Activated naive CD4-positive, alpha-beta T cell treated with anti-CD3 and anti-CD28 coated beads for 36 hours (primary cell): ENCODE data around the gene ZNF407. TPM values are rescaled to one million over a fixed set of nuclear protein-coding genes. Genes with fewer than 3 reads are reported as not detected.
A peak's percentile ranks its signal among the peaks of the same experiment; 100 is the strongest.

Experiments
- CTCF ChIA-PET: fragments of 350-600 bp; sonication (Branson Sonifier 250); formaldehyde crosslinking; loops from one replicate; lab custom pipeline; 2021; ENCODE audit warnings: antibody characterized with exemption; lab: Charles Lee
- DNase-seq: peaks from one replicate; pipeline ENCODE4 v3.0.0-alpha.2; 2020
- H3K27ac Mint-ChIP-seq: one replicate; pipeline ENCODE4 v1.8.0; 2021; ENCODE audit warnings: mild to moderate bottlenecking, mixed read lengths
- H3K27me3 Mint-ChIP-seq: one replicate; pipeline ENCODE4 v1.8.0; 2021; ENCODE audit warnings: low read depth, mixed read lengths
- H3K36me3 Mint-ChIP-seq: one replicate; pipeline ENCODE4 v1.8.0; 2021; ENCODE audit warnings: low read depth, mixed read lengths
- H3K4me1 Mint-ChIP-seq: one replicate; pipeline ENCODE4 v1.8.0; 2021; ENCODE audit warnings: low read depth, mixed read lengths
- H3K4me3 Mint-ChIP-seq: one replicate; pipeline ENCODE4 v1.8.0; 2021; ENCODE audit warnings: mild to moderate bottlenecking, moderate library complexity, mixed read lengths
- H3K9me3 Mint-ChIP-seq: one replicate; pipeline ENCODE4 v1.8.0; 2021; ENCODE audit warnings: mixed read lengths
- intact Hi-C: fragments of 100-400 bp; cut with micrococcal nuclease; formaldehyde crosslinking; loops from one replicate; pipeline ENCODE4 v1.15.1; 2023
- total RNA-seq, 2 experiments: library from RNA; stranded (reverse); gene quantifications; one replicate each; pipeline ENCODE4 v1.2.3, GENCODE V29; 2021

ZNF407 gene
- total RNA-seq, 2 experiments from 2014 or later = 9.8 to 9.9 TPM

GRCh38 chr18:74788657-74789056 lies 191.0 kb downstream of the ZNF407 start:
- intact Hi-C loops = no loop called here
- Mint-ChIP-seq H3K4me3 (no peak overlapping the region), H3K9me3 (no peaks in the 10 kb centered on the region), H3K27me3 (no peaks in the 10 kb centered on the region), H3K27ac (no peak overlapping the region), H3K4me1 (no peaks in the 10 kb centered on the region), H3K36me3 (peaks cover 10% of the 10 kb centered on the region)
- DNase-seq = no peak
- CTCF ChIA-PET = no interaction called here

DNA sequence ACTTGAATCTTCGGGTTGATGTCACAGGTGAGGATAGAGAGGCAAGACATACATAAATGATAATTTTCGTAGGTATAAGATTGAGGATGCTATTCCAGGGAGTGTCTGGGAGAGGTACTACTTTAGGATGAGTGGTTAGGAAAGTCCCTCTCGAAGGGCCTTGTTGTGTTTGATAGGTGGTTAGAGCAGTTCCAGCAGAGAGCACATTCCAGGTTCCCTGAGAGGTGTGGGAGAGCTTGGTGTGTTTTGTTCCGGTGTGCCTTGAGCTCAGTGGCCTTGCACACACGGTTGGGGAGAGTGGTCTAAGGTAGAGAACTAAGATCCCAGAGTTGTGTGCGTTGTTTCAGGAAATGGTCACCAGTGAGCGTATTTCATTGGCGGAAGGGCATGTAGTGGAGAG lies 191.4 kb downstream of the ZNF407 start:
- Mint-ChIP-seq H3K4me3 (no peak overlapping the region), H3K9me3 (no peaks in the 10 kb centered on the region), H3K27me3 (no peaks in the 10 kb centered on the region), H3K36me3 (peaks cover 10% of the 10 kb centered on the region), H3K27ac (no peak overlapping the region), H3K4me1 (no peaks in the 10 kb centered on the region)
- CTCF ChIA-PET = no interaction called here
- intact Hi-C loops = no loop called here
- no peak for DNase-seq

DNA sequence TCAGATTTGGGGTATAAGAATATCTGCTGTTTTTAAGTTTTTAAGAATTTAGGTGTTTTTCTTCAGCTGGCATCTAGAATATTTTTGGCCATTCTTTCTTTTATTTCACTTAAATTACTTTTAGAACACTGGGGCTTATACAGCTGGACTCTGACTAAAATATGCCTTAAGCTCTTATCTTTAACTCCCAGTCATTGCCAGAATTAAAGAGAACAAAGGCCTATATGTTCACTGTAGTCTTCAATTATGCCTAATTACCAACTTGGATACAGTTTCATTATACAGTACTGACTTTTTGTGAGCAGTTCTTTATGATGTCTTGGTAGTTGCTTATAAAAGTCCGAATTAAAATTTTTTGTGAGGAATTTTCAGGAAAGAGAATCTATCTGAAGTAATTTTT lies 192.8 kb downstream of the ZNF407 start:
- no peaks in the 10 kb centered on the region for H3K27me3 Mint-ChIP-seq
- intact Hi-C loops = no loop called here
- H3K9me3 Mint-ChIP-seq = no peaks in the 10 kb centered on the region
- CTCF ChIA-PET = interaction anchor here (0.7 kb wide), 2 partner anchors 11 to 98 kb away, joined by 3 to 4 read pairs; no protein-coding TSS in a partner anchor
- H3K4me3 Mint-ChIP-seq = no peak overlapping the region
- no peak overlapping the region for H3K27ac Mint-ChIP-seq
- H3K36me3 Mint-ChIP-seq = peaks cover 5% of the 10 kb centered on the region
- no peak for DNase-seq
- H3K4me1 Mint-ChIP-seq = no peaks in the 10 kb centered on the region

- Mint-ChIP-seq H3K27ac (no peak overlapping the region), H3K27me3 (no peaks in the 10 kb centered on the region), H3K4me3 (no peak overlapping the region), H3K4me1 (peaks cover 2% of the 10 kb centered on the region), H3K36me3 (peaks cover 2% of the 10 kb centered on the region), H3K9me3 (no peaks in the 10 kb centered on the region)
- DNase-seq = no peak
- intact Hi-C loops = no loop called here
- CTCF ChIA-PET = no interaction called here
These were observed 194.0 kb downstream of the ZNF407 start for GRCh38 chr18:74791501-74792194.

GRCh38 chr18:74793746-74794145 lies 196.1 kb downstream of the ZNF407 start:
- Mint-ChIP-seq H3K27me3 (no peaks in the 10 kb centered on the region), H3K4me1 (peaks cover 21% of the 10 kb centered on the region), H3K4me3 (no peak overlapping the region), H3K9me3 (no peaks in the 10 kb centered on the region), H3K36me3 (peaks cover 1% of the 10 kb centered on the region), H3K27ac (no peak overlapping the region)
- CTCF ChIA-PET = no interaction called here
- no peak for DNase-seq
- intact Hi-C loops = no loop called here

GRCh38 chr18:74795751-74796150 lies 198.1 kb downstream of the ZNF407 start:
- H3K4me3 Mint-ChIP-seq = no peak overlapping the region
- no peak for DNase-seq
- no peaks in the 10 kb centered on the region for H3K27me3 Mint-ChIP-seq
- H3K27ac Mint-ChIP-seq = no peak overlapping the region
- H3K4me1 Mint-ChIP-seq = peaks cover 21% of the 10 kb centered on the region
- intact Hi-C loops = no loop called here
- CTCF ChIA-PET = no interaction called here
- no peaks in the 10 kb centered on the region for H3K9me3 Mint-ChIP-seq
- peaks cover 1% of the 10 kb centered on the region for H3K36me3 Mint-ChIP-seq

GRCh38 chr18:74796211-74796610 lies 198.5 kb downstream of the ZNF407 start:
- no peaks in the 10 kb centered on the region for H3K27me3 Mint-ChIP-seq
- no peak for DNase-seq
- intact Hi-C loops = no loop called here
- peaks cover 21% of the 10 kb centered on the region for H3K4me1 Mint-ChIP-seq
- no peak overlapping the region for H3K27ac Mint-ChIP-seq
- no peak overlapping the region for H3K4me3 Mint-ChIP-seq
- CTCF ChIA-PET = interaction anchor here (1.2 kb wide), 1 partner anchor 10 kb away, joined by 3 read pairs; no protein-coding TSS in a partner anchor
- peaks cover 1% of the 10 kb centered on the region for H3K36me3 Mint-ChIP-seq
- no peaks in the 10 kb centered on the region for H3K9me3 Mint-ChIP-seq

GRCh38 chr18:74796841-74797576 lies 199.3 kb downstream of the ZNF407 start:
- CTCF ChIA-PET = interaction anchor here (1.2 kb wide), 1 partner anchor 9 kb away, joined by 3 read pairs; no protein-coding TSS in a partner anchor
- Mint-ChIP-seq H3K9me3 (no peaks in the 10 kb centered on the region), H3K27me3 (no peaks in the 10 kb centered on the region), H3K36me3 (peaks cover 1% of the 10 kb centered on the region), H3K27ac (no peak overlapping the region), H3K4me3 (no peak overlapping the region), H3K4me1 (peaks cover 21% of the 10 kb centered on the region)
- DNase-seq = peak; percentile 15
- intact Hi-C loops = no loop called here

DNA sequence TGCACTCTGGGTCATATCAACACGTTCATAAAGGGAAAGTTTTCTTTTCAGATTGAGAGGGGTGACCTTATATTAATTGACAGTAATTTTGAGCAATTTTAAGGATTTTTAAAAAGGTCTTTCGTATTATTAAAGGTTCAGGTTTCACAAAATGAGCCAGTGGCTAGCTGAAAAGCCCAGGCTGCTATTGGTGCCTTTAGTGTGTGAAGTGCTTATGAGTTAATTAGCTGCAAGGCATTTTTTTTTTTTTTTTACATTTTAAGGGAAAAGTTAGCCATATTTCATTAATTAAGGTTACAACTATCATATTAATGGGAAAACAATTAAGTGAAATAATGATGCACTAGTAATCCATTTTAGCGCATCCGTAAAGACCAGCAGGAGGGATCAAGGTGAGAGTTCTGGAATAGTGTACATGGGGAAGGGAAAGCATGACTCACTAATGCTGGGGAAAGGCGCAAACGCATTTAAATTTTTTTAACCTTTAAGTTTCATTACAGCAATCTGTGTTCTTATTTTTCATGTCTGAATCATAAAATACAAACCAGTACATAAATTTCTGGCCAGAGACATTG lies 200.0 kb downstream of the ZNF407 start:
- intact Hi-C loops = loop anchor here (1.0 kb wide), 1 partner anchor 9 kb away; no protein-coding TSS in a partner anchor
- no peak for DNase-seq
- H3K27me3 Mint-ChIP-seq = no peaks in the 10 kb centered on the region
- peak overlapping the region; percentile 36 for H3K27ac Mint-ChIP-seq
- peaks cover 21% of the 10 kb centered on the region for H3K4me1 Mint-ChIP-seq
- peaks cover 1% of the 10 kb centered on the region for H3K36me3 Mint-ChIP-seq
- CTCF ChIA-PET = no interaction called here
- no peak overlapping the region for H3K4me3 Mint-ChIP-seq
- H3K9me3 Mint-ChIP-seq = no peaks in the 10 kb centered on the region

DNA sequence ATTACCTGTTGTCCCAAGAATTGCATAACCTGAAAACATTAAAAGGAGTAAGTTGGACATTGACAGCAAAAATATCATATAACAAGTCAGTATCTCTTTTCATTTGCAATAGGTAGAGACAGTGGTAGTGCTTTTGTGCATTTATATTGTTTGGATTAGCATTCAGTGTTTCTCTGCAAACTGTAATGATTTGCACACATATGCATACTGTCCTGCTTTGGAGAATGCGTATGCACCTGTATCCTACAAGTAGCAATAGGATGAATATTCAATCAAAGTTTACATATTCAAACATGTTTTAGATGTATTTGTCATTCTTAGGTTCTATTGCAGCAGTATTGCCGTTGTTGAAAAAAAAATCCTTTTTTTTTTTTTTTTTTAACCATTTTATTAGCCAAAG lies 201.9 kb downstream of the ZNF407 start:
- Mint-ChIP-seq H3K4me3 (no peak overlapping the region), H3K27me3 (no peaks in the 10 kb centered on the region), H3K36me3 (peaks cover 3% of the 10 kb centered on the region), H3K27ac (no peak overlapping the region), H3K9me3 (no peaks in the 10 kb centered on the region), H3K4me1 (peaks cover 21% of the 10 kb centered on the region)
- CTCF ChIA-PET = no interaction called here
- intact Hi-C loops = no loop called here
- no peak for DNase-seq

GRCh38 chr18:74800098-74800497 lies 202.4 kb downstream of the ZNF407 start:
- no peak overlapping the region for H3K4me3 Mint-ChIP-seq
- intact Hi-C loops = no loop called here
- peaks cover 21% of the 10 kb centered on the region for H3K4me1 Mint-ChIP-seq
- H3K36me3 Mint-ChIP-seq = peaks cover 3% of the 10 kb centered on the region
- no peak overlapping the region for H3K27ac Mint-ChIP-seq
- DNase-seq = no peak
- CTCF ChIA-PET = no interaction called here
- no peaks in the 10 kb centered on the region for H3K27me3 Mint-ChIP-seq
- H3K9me3 Mint-ChIP-seq = no peaks in the 10 kb centered on the region

- Mint-ChIP-seq H3K27me3 (no peaks in the 10 kb centered on the region), H3K9me3 (no peaks in the 10 kb centered on the region), H3K4me3 (no peak overlapping the region), H3K36me3 (peaks cover 9% of the 10 kb centered on the region), H3K27ac (no peak overlapping the region), H3K4me1 (peaks cover 15% of the 10 kb centered on the region)
- intact Hi-C loops = no loop called here
- CTCF ChIA-PET = no interaction called here
- DNase-seq = no peak
These were observed 205.4 kb downstream of the ZNF407 start for GRCh38 chr18:74803117-74803516.
